Thyroid gland (tissue), 4 donors: Measurements from ENCODE around the gene PLAGL2. TPM values are rescaled to one million over a fixed set of nuclear protein-coding genes. Genes with fewer than 3 reads are reported as not detected.
"Not testable (repeated sequence)": the region's sequence is repeated elsewhere in the genome, so short reads cannot be mapped to it uniquely, and the experiment has no call there.

ENCODE experiments used
- DNase-seq, 2 donors: peaks; one replicate each; pipeline ENCODE4 v3.0.0-alpha.2; 2019
- H3K27ac ChIP-seq, 3 donors: fragments of 200-600 bp; sonication (generic); 1 replicate in 2 of 3; 2 replicates in 1 of 3; pipeline ENCODE4 v1.5.1; 2016 to 2019; ENCODE audit warnings: mild to moderate bottlenecking in 1 of 3, moderate library complexity in 1 of 3
- H3K27me3 ChIP-seq: fragments of 200-600 bp; sonication (generic); one replicate; pipeline ENCODE4 v1.5.1; 2019
- H3K36me3 ChIP-seq, 2 donors: fragments of 200-600 bp; sonication (generic); one replicate each; pipeline ENCODE4 v1.5.1; 2016 to 2019
- H3K4me1 ChIP-seq, 2 donors: fragments of 200-600 bp; sonication (generic); one replicate each; pipeline ENCODE4 v1.5.1; 2017 to 2019
- H3K4me3 ChIP-seq, 3 donors: fragments of 200-600 bp; sonication (generic); replicated peaks in 1 of 3; 1 replicate in 2 of 3; 2 replicates in 1 of 3; pipeline ENCODE4 v1.5.1; 2016; ENCODE audit warnings: mild to moderate bottlenecking in 1 of 3
- H3K9me3 ChIP-seq: fragments of 200-600 bp; sonication (generic); one replicate; pipeline ENCODE4 v1.5.1; 2017
- POLR2A ChIP-seq, 2 donors: fragments of 450-650 bp; IDR thresholded peaks; one replicate each; pipeline ENCODE4 v1.6.1; 2017; ENCODE audit warnings: antibody characterized with exemption in 2 of 2, mild to moderate bottlenecking in 2 of 2, moderate library complexity in 1 of 2
- WGBS, 2 donors: methylation state at CpG; one replicate each; pipeline ENCODE4 v1.1.5; 2017; 5-methylcytosine and 5-hydroxymethylcytosine counted together
- intact Hi-C: fragments of 100-400 bp; cut with DNase I; formaldehyde crosslinking; loops from one replicate; pipeline ENCODE4 v1.15.1; 2023
- total RNA-seq, 4 donors: library from RNA; depleted of rRNA; stranded (reverse); fragments of >200 nt; gene quantifications; one replicate each; pipeline ENCODE4 v1.2.3, GENCODE V29; 2016
- TF ChIP-seq, protein P1 (sequence below), 6 experiments: fragments of 200-600 bp in 3 of 6; fragments of 450-650 bp in 3 of 6; sonication (generic) in 3 of 6; IDR thresholded peaks; one replicate each; pipeline ENCODE4 v1.5.1; 2016 to 2019; ENCODE audit warnings: antibody characterized with exemption in 6 of 6, mild to moderate bottlenecking in 2 of 6, inconsistent platforms in 1 of 6, moderate library complexity in 1 of 6

Gene PLAGL2
- total RNA-seq, 4 donors from 2014 or later, result 6.5 to 11.7 (median 7.3) TPM

DNA sequence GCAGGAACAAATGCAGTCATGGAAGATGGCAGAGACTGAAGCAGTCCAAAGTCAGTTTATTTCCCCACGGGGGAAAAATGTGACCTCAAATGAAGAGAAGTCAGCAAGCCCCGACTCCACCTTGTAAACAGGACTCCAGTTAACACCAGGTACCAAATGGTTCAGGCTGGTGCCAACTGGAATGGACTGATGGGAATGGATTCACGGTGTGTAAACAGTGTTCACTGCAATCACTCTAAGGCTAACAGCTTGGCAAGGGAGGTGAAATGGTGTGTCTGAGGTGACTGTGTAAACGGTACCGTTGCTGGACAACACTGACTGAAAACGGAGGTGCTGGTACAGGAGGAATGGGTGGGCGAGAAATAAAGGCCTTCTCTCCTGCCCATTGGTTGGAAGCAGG, 12.0 kb downstream of the PLAGL2 start:
- H3K27me3 ChIP-seq, result no peaks in the 10 kb centered on the region
- peaks cover 27 to 33% of the 10 kb centered on the region in 2 donors for H3K36me3 ChIP-seq
- WGBS, 2 donors, result 72 to 82% methylated on average over 7 of the region's 7 CpGs
- no peaks in the 10 kb centered on the region for H3K9me3 ChIP-seq
- DNase-seq, result no peak
- no peak overlapping the region for H3K27ac ChIP-seq
- TF ChIP-seq, protein P1, sequence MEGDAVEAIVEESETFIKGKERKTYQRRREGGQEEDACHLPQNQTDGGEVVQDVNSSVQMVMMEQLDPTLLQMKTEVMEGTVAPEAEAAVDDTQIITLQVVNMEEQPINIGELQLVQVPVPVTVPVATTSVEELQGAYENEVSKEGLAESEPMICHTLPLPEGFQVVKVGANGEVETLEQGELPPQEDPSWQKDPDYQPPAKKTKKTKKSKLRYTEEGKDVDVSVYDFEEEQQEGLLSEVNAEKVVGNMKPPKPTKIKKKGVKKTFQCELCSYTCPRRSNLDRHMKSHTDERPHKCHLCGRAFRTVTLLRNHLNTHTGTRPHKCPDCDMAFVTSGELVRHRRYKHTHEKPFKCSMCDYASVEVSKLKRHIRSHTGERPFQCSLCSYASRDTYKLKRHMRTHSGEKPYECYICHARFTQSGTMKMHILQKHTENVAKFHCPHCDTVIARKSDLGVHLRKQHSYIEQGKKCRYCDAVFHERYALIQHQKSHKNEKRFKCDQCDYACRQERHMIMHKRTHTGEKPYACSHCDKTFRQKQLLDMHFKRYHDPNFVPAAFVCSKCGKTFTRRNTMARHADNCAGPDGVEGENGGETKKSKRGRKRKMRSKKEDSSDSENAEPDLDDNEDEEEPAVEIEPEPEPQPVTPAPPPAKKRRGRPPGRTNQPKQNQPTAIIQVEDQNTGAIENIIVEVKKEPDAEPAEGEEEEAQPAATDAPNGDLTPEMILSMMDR (IDR thresholded peaks at IDR 0.05), result no peak
- TF ChIP-seq POLR2A (IDR thresholded peaks at IDR 0.05), result no peak
- intact Hi-C loops, result no loop called here
- H3K4me1 ChIP-seq, result peaks cover 13 to 26% of the 10 kb centered on the region in 2 donors
- H3K4me3 ChIP-seq, result no peak overlapping the region

DNA sequence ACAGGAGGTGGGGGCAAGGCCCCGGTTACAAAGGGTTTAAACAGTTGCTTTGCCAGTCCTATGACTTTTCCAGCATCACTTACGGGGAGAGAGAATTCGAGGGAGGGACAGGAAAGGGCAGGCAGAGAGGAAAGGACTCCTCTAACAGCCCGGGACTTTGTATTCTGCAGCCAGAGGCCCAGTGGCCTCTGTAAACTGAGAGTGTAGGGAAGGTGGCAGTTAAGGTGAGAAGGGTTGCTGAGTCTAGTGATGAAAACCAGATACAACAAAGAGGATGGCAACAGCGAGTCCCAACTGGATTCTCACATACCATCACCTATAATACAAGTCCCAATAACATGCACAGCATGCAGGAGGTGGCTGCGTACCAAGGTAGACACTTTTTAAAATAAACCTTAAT, 13.5 kb downstream of the PLAGL2 start:
- Histone ChIP-seq H3K27me3 (no peaks in the 10 kb centered on the region), H3K4me1 (peaks cover 20 to 35% of the 10 kb centered on the region in 2 donors), H3K27ac (no peak overlapping the region), H3K4me3 (no peak overlapping the region), H3K36me3 (peaks cover 23 to 24% of the 10 kb centered on the region in 2 donors), H3K9me3 (no peaks in the 10 kb centered on the region)
- no peak for DNase-seq
- intact Hi-C loops, result no loop called here
- TF ChIP-seq, protein P1 (IDR thresholded peaks at IDR 0.05), result no peak
- no peak for TF ChIP-seq POLR2A (IDR thresholded peaks at IDR 0.05)
- 83 to 88% methylated on average over 6 of the region's 6 CpGs for WGBS, 2 donors

DNA sequence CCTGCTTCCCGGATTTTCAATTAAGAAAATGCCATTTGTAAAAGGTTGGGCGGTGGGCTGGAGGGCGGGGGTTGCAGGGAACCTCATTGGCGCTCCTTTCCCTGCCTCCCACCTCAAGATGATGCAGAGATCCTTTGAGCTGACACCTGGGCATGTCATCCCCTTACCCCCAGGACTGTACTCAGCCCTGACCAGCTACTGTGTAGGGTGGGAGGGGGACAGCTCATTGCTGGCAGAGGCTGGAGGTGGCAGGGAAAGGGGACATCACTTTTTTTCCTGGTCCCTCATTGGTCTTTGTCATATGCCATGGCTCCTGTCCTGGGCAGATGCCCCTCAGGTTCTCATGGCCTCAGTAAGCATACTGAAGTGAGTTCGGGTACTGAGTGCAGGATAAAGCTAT, 14.2 kb downstream of the PLAGL2 start:
- H3K4me3 ChIP-seq, H3K27me3 ChIP-seq, H3K9me3 ChIP-seq, DNase-seq, intact Hi-C loops: not testable (repeated sequence)
- Histone ChIP-seq H3K27ac (peak overlapping the region; percentile 37 to 71 (median 43)), H3K36me3 (peaks cover 23 to 24% of the 10 kb centered on the region in 2 donors), H3K4me1 (peaks cover 22 to 38% of the 10 kb centered on the region in 2 donors)
- 87 to 93% methylated on average over 5 of the region's 5 CpGs for WGBS, 2 donors

DNA sequence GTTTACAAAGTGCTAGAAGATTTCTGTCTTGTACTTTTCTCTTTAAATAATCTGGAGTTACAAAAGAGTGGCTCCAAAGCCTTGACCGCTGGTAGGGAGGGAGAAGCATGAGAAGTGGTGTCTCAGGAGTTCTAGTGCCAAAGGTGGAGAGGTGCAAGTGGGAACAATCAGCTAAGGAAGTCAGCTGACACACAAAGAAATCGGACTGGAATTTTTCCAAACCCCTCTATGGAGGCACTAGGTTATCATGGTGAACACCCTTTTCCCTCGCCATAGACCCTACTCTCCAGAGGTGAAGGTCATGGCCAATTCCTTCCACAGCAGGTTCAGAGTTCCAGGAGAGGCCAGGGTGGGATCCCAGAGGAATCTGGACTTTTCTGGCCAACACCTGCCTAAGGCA, 14.8 kb downstream of the PLAGL2 start:
- DNase-seq, result peak; percentile 68 to 76
- H3K9me3 ChIP-seq, result no peaks in the 10 kb centered on the region
- H3K4me3 ChIP-seq, result no peak overlapping the region
- 33 to 35% methylated on average over 3 of the region's 3 CpGs for WGBS, 2 donors
- H3K27me3 ChIP-seq, result no peaks in the 10 kb centered on the region
- peaks cover 23 to 24% of the 10 kb centered on the region in 2 donors for H3K36me3 ChIP-seq
- H3K4me1 ChIP-seq, result peaks cover 22 to 38% of the 10 kb centered on the region in 2 donors
- intact Hi-C loops, result no loop called here
- TF ChIP-seq, protein P1 (IDR thresholded peaks at IDR 0.05), result no peak
- TF ChIP-seq POLR2A (IDR thresholded peaks at IDR 0.05), result no peak
- peak overlapping the region; percentile 37 to 80 (median 71) for H3K27ac ChIP-seq

DNA sequence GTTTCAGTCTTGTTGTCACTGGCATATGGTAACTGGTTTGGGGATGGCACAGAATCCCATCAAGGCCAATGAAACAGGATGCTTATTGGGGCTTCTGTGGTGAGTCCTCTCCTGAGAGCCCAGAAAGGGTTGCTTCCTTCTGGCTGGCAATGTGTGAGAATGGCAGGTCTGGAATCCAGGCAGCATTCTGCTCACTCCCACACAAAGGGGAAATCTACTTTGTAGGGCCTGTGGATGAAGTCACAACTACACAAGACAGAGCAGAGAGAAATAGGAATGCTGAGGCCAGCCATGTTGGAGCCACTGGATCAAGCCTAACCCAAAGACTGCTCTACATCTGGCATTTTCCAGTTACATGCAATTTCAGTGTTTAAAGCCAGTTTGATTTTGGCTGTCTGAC, 15.7 kb downstream of the PLAGL2 start:
- TF ChIP-seq, protein P1 (IDR thresholded peaks at IDR 0.05), result no peak
- TF ChIP-seq POLR2A (IDR thresholded peaks at IDR 0.05), result no peak
- no peaks in the 10 kb centered on the region for H3K9me3 ChIP-seq
- DNase-seq, result no peak
- peak overlapping the region; percentile 37 to 80 (median 37) for H3K27ac ChIP-seq
- H3K4me1 ChIP-seq, result peaks cover 22 to 38% of the 10 kb centered on the region in 2 donors
- peaks cover 15 to 18% of the 10 kb centered on the region in 2 donors for H3K36me3 ChIP-seq
- H3K4me3 ChIP-seq, result no peak overlapping the region
- no peaks in the 10 kb centered on the region for H3K27me3 ChIP-seq
- intact Hi-C loops, result no loop called here

DNA sequence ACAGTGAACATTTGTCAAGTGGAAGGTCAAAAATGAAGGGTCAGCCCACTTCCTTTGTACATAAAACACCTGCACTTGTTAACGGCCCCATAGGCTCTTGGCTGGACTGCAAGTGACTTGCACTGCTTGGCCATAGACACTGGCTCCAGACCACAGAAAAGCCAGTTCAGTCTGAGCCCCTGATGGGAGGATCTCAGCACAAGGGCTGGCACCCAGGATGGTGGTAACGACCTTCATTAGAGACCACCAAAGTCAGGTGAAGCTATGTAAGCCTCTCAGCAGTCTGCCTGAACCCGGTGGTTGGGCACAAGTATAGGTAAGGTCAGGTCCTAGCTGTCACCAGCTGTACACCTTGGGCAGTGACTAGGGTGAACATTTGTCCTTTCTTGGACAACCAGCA, 16.1 kb downstream of the PLAGL2 start:
- TF ChIP-seq POLR2A (IDR thresholded peaks at IDR 0.05), result no peak
- TF ChIP-seq, protein P1 (IDR thresholded peaks at IDR 0.05), result no peak
- DNase-seq, result no peak
- peak overlapping the region in 2 of 3 donors; percentile 37 to 80 for H3K27ac ChIP-seq
- peaks cover 22 to 38% of the 10 kb centered on the region in 2 donors for H3K4me1 ChIP-seq
- intact Hi-C loops, result no loop called here
- no peak overlapping the region for H3K4me3 ChIP-seq
- WGBS, 2 donors, result 80 to 92% methylated on average over 2 to 3 of the region's 3 CpGs
- no peaks in the 10 kb centered on the region for H3K27me3 ChIP-seq
- H3K36me3 ChIP-seq, result peaks cover 10 to 13% of the 10 kb centered on the region in 2 donors
- no peaks in the 10 kb centered on the region for H3K9me3 ChIP-seq
